HG03196 (cell line): ENCODE data around the gene WFDC9.
"Not testable (repeated sequence)": the region's sequence is repeated elsewhere in the genome, so short reads cannot be mapped to it uniquely, and the experiment has no call there.

Experiments
- ATAC-seq: cut with Tn5 transposase; IDR thresholded peaks from one replicate; pipeline ENCODE4 v1.9.1; 2021; ENCODE audit not compliant: unreplicated experiment

Gene WFDC9

DNA sequence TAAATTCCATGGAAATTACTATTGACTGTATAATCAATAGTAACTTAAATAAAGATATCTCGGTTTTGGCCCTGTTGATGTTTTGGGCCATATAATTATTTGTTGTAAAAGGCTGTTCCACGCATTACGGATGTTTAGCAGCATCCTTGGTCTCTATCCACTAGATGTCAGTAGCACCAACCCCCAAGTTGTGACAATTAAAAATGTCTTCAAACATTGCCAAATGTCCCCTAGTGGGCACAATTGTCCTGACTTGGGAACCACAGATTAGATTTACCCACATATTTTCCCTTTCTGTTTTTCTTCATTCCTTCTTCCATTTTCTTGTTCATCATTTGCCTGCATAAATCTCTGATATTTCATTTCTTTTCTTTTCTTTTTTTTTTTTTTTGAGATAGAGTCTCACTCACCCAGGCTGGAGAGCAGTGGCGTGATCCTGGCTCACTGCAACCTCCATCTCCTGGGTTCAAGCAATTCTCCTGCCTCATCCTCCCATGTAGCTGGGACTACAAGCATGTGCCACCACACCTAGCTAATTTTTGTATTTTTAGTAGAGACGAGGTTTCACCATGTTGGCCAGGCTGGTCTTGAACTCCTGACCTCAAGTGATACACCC lies 38.4 kb downstream of the WFDC9 start:
- no peak for ATAC-seq

DNA sequence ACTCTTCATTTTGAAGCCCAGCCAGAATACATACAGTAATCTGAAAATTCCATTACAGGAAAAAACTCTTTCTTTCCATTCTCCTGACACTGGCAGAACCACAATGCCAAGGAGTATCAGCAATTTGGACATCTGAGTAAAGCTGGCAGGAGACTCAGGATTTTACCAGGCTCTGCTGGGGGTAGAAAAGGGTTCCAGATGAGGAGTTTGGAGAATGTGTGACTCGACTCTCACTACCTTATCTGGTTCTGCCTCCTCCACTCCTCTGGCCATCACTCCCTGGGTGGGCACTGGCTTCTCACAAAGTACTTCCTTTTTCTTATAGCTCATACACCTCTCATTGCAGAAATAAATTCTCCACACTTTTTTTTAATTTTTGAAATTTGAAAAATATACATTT lies 41.4 kb downstream of the WFDC9 start:
- ATAC-seq = no peak

DNA sequence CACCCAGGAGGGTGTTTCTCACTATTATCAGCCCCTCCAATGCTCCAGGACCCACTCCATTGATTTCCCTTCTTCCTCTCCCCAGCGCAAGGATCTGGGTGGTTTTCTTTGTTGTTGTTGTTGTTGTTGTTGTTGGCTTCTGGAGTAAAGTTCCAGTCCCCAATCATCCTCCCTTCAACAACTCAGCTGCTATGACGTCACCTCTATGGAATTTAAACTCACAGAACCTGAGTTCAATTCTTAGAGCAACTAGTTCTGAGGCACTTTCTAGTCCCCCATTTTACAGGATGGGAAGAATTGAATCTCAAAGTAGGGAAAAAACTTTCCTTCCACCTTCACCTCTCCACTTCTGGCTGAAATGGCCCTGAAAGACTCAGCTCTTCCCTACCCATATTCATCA lies 42.3 kb downstream of the WFDC9 start:
- ATAC-seq = no peak

DNA sequence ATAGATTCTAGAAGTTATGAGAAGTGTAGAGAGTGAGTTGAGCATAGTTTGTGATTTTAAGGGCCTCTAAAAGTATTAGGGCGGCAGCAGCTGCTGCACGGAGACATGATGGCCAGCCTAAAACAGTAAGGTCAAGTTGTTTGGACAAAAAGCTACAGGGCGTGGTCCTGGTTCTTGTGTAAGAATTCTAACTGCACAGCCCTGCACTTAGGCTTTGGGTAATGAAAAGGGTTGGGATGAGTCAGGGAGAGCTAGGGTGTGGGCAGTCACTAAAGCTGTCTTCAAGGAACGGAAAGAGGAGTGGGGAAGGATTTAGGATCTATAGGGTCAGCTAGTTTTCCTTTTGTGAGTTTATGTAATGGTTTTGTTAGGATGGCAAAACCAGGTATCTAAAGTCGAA lies 45.1 kb downstream of the WFDC9 start:
- ATAC-seq = not testable (repeated sequence)

DNA sequence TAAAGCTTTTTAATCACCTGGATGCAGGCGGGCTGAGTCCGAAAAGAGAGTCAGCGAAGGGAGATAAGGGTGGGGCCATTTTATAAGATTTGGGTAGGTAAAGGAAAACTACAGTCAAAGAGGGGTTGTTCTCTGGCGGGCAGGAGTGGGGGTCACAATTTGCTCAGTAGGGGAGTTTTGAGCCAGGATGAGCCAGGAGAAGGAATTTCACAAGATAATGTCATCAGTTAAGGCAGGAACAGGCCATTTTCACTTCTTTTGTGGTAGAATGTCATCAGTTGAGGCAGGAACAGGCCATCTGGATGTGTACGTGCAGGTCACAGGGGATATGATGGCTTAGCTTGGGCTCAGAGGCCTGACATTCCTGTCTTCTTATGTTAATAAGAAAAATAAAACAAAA lies 46.8 kb downstream of the WFDC9 start:
- not testable (repeated sequence) for ATAC-seq

GRCh38 chr20:45583502-45583901 lies 47.6 kb downstream of the WFDC9 start:
- no peak for ATAC-seq

DNA sequence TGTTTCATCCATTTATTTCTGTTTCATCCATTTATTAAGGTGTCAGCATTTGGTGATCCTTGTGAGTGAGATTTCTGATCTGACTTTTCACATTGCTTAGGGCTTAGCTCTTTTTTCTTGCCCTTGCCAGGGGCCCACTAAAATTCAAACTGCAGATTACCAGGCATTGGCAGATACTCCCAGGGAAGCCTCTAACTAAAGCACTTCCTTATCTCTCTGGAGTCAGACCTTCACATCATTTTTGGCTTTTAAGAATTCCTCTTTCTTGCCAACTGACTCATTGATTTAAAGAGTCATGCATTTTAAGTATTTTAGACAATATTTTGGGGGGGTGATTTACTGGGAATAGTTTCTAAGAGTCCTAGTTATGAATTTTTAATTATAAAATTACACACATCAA lies 49.4 kb downstream of the WFDC9 start:
- no peak for ATAC-seq

- no peak for ATAC-seq
Measured at GRCh38 chr20:45579184-45579583, 51.9 kb downstream of the WFDC9 start, which contains the start of gene WFDC8. TSS of gene WFDC8 (minus strand) at chr20:45579284. CDS start at chr20:45579247, 37 bp downstream.

DNA sequence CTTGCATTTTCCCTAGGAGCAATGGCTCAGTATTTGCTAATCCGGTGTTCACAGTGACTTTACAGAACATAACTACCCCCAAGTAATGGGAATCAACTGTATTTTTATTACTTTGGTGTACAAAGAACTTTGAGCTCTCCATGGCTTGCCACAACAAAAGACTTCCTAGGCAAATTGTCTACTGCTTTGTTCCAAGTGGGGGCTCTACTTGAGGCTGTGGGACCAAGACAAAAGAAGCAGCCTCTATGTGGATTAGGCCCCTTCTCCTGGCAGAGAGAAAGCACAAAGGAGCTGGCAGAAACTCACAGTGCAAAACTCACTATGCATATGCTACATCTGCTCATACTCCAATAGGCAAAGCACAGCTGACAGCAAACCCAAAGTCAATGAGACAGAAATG lies 52.9 kb downstream of the WFDC9 start:
- ATAC-seq = no peak

GRCh38 chr20:45576995-45577394 lies 54.1 kb downstream of the WFDC9 start:
- ATAC-seq = no peak

DNA sequence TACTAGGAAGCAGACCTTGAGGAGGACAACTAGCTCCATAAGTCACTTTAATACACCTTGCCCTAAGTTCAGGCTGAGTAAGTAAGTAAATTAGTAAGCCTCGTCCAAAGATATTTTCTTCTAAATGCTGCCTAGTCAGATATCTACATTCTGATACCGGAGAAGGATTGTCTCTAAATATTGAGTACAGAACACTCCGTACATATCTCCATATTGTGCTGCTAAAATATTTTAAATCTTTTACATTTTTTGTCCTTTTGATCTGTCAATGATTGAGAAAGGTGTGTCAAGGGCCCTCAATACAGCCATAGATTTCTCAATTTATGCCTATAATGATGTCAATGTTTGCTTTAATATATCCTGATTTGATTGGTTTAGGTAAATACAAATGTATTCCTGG lies 55.2 kb downstream of the WFDC9 start:
- no peak for ATAC-seq

- ATAC-seq = not testable (repeated sequence)
Measured at GRCh38 chr20:45569650-45570049, 61.4 kb downstream of the WFDC9 start.

- ATAC-seq = no peak
Measured at GRCh38 chr20:45564760-45565276, 66.3 kb downstream of the WFDC9 start.
